ENCODE data around the gene SLC25A30. TPM values are rescaled to one million over a fixed set of nuclear protein-coding genes. Genes with fewer than 3 reads are reported as not detected.

The SLC25A30 gene
- total and polyA plus RNA-seq, 2 of the 13 experiments (the other 11 are each of a cell fraction or from before 2014, with no cell fraction given): 19.6 to 22.5 TPM

DNA sequence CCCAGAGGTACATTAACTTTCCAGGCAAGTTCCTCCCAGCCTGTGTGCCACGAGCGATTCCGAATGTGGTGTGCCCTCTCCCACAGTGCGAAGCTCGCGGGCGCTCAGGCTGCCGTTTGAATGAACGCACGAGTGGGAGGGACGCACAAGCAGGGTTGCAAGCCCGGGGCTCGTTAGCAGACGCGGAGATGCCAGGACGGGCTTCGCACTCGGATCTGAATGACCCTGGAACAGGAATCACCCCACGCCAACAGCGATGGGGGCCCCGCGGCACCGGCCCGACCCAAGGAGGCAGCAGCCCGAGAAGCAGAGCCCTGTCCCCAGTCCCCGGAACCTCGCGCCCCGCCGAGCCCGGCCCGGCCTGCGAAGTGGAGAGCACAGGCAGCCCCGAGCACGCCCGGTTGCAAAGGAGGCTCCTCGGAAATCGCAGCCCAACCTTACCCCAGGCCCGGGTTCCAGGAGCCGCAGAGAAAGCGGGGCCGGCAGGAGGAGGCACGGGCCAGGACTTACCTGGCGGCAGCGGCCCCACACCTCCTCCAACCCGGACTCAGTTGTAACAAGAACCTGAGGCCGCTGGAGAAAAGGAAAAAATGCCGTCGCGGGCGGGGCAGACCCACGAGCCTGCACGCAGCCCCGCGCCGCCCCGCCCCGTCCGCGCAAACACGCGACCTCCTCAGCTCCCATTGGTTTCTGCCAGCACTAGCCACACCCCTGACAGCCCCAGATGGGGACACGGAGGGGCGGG lies at the start of gene SLC25A30 (continued):
- TF ChIP-seq ZNF883 (CRISPR knock-in tag; IDR thresholded peaks at IDR 0.05; ENCODE audit: not compliant biosample characterization) (peak; percentile 33), EP300 (IDR thresholded peaks at IDR 0.05; ENCODE audit: low read depth in 2 of 2, low read length in 2 of 2) (no peak), EP300 (CRISPR knock-in tag; IDR thresholded peaks at IDR 0.05; ENCODE audit: borderline replicate concordance) (no peak), SIX1 (CRISPR knock-in tag; IDR thresholded peaks at IDR 0.05; ENCODE audit: borderline replicate concordance) (no peak), RBFOX2 (IDR thresholded peaks at IDR 0.05; ENCODE audit: low read depth, low read length) (peak; percentile 92), ZNF20 (CRISPR knock-in tag; IDR thresholded peaks at IDR 0.05) (no peak), ZNF607 (CRISPR knock-in tag; IDR thresholded peaks at IDR 0.05; ENCODE audit: borderline replicate concordance) (peak; percentile 92; the same call in 1 of the 2 replicates), RFX5 (IDR thresholded peaks at IDR 0.05; ENCODE audit: low read depth, low read length) (no peak), DNMT3B (CRISPR knock-in tag; conservative IDR thresholded peaks at IDR 0.05) (no peak), ZNF598 (CRISPR knock-in tag; IDR thresholded peaks at IDR 0.05; ENCODE audit: borderline replicate concordance) (no peak), CTCF (CRISPR knock-in tag; IDR thresholded peaks at IDR 0.05) (0 out of 2 replicates have a peak, but pooled peaks have one; percentile 13), KDM5B (CRISPR knock-in tag; IDR thresholded peaks at IDR 0.05; ENCODE audit: borderline replicate concordance) (peak; percentile 92; the same call in 1 of the 2 replicates), MLX (CRISPR knock-in tag; IDR thresholded peaks at IDR 0.05) (0 out of 2 replicates have a peak, but pooled peaks have one; percentile 10), TARDBP (CRISPR knock-in tag; IDR thresholded peaks at IDR 0.05) (no peak), ZBTB38 (CRISPR knock-in tag; IDR thresholded peaks at IDR 0.05) (no peak), YEATS2 (CRISPR knock-in tag; IDR thresholded peaks at IDR 0.05; ENCODE audit: borderline replicate concordance) (peak; percentile 49; the same call in 1 of the 2 replicates), ZNF329 (CRISPR knock-in tag; IDR thresholded peaks at IDR 0.05; ENCODE audit: low read depth) (peak; percentile 70; the same call in 1 of the 2 replicates), RFXAP (CRISPR knock-in tag; IDR thresholded peaks at IDR 0.05; ENCODE audit: borderline replicate concordance) (peak; percentile 61; the same call in 1 of the 2 replicates), ZFAT (CRISPR knock-in tag; conservative IDR thresholded peaks at IDR 0.05) (0 out of 2 replicates have a peak, but pooled peaks have one; percentile 66), SIN3A (IDR thresholded peaks at IDR 0.05; ENCODE audit: borderline replicate concordance, low read depth, low read length) (peak; percentile 52; the same call in 1 of the 2 replicates), MAFG (CRISPR knock-in tag; IDR thresholded peaks at IDR 0.05) (0 out of 2 replicates have a peak, but pooled peaks have one; percentile 19), MBNL3 (CRISPR knock-in tag; conservative IDR thresholded peaks at IDR 0.05) (no peak)
- TF ChIP-seq, protein P1, sequence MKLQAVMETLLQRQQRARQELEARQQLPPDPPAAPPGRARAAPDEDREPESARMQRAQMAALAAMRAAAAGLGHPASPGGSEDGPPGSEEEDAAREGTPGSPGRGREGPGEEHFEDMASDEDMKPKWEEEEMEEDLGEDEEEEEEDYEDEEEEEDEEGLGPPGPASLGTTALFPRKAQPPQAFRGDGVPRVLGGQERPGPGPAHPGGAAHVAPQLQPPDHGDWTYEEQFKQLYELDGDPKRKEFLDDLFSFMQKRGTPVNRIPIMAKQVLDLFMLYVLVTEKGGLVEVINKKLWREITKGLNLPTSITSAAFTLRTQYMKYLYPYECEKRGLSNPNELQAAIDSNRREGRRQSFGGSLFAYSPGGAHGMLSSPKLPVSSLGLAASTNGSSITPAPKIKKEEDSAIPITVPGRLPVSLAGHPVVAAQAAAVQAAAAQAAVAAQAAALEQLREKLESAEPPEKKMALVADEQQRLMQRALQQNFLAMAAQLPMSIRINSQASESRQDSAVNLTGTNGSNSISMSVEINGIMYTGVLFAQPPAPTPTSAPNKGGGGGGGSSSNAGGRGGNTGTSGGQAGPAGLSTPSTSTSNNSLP (IDR thresholded peaks at IDR 0.05; ENCODE audit: low read depth, low read length): no peak
- TF ChIP-seq, protein P2, sequence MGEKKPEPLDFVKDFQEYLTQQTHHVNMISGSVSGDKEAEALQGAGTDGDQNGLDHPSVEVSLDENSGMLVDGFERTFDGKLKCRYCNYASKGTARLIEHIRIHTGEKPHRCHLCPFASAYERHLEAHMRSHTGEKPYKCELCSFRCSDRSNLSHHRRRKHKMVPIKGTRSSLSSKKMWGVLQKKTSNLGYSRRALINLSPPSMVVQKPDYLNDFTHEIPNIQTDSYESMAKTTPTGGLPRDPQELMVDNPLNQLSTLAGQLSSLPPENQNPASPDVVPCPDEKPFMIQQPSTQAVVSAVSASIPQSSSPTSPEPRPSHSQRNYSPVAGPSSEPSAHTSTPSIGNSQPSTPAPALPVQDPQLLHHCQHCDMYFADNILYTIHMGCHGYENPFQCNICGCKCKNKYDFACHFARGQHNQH (CRISPR knock-in tag; IDR thresholded peaks at IDR 0.05): 0 out of 2 replicates have a peak, but pooled peaks have one; percentile 39

Measured in HepG2 (cell line).